Renal pelvis (tissue), 4 donors: ENCODE results near the gene TFAP2A. TPM values are rescaled to one million over a fixed set of nuclear protein-coding genes. Genes with fewer than 3 reads are reported as not detected.

Experiments used
- DNase-seq: peaks from one replicate; pipeline ENCODE4 v3.0.0-alpha.2; 2013
- polyA plus RNA-seq, 3 donors: library from polyadenylated mRNA; unstranded; fragments of 120-200 nt; gene quantifications; one replicate each; pipeline ENCODE4 v1.2.1, GENCODE V29; 2013; ENCODE audit not compliant: insufficient read length in 3 of 3

Gene TFAP2A
- polyA plus RNA-seq, 3 donors, result 32.1 to 46.8 (median 39.8) TPM

DNA sequence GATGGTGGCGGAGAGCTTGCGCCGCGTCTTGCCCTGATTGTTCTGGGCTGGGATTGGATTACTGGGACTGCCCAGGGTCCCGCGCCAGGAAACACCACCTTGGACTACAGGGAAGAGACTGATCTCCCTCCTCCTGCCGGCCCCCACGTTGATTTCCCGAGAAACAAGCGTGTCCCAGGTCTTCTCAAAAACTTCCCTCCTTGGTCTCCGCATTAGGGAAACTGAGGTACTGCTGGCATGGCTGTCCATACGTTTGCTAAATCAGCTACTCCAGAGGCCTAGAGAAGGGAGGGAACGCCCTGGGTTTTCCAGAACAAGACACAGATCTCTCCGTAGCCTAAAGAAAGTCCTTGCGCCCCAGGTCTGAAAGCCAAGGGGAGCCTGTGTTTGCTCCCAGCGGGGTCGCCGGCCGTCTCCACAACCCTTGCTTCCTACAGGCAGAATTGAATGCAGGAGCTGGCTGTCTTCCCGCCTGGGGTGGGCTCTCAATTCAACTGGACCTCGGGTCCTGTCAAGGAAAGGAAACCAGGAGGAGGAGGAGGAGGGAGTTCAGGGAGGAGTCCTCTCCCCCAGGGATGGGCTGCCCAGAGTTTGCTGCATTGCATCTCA, 29.2 kb downstream of the TFAP2A start:
- no peak for DNase-seq

GRCh38 chr6:10384610-10385523, 30.0 kb downstream of the TFAP2A start:
- DNase-seq, result no peak

DNA sequence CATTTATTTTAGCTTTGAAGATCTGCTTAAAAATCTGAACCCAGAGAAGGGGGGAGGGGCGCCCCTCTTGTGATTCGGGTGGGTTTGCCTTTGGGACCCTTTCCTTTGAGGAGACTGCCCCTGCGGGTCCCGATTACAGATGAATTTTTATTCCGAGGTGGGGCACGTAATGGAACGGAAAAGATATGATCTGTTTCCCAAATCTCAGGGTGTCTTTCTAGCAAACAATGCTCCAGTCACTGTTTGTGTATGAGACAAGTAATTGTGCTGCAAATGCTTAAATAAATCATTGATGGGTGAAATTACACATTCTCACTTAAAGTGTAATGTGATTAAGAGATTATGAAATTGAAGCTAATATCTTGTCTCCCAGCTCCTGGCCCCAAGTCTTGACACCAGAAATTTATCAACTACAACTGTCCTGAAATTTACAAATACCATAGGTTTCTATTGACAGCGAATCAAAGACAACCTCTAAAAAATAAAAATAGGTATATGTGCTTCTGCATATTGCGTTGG, 30.7 kb downstream of the TFAP2A start:
- no peak for DNase-seq

DNA sequence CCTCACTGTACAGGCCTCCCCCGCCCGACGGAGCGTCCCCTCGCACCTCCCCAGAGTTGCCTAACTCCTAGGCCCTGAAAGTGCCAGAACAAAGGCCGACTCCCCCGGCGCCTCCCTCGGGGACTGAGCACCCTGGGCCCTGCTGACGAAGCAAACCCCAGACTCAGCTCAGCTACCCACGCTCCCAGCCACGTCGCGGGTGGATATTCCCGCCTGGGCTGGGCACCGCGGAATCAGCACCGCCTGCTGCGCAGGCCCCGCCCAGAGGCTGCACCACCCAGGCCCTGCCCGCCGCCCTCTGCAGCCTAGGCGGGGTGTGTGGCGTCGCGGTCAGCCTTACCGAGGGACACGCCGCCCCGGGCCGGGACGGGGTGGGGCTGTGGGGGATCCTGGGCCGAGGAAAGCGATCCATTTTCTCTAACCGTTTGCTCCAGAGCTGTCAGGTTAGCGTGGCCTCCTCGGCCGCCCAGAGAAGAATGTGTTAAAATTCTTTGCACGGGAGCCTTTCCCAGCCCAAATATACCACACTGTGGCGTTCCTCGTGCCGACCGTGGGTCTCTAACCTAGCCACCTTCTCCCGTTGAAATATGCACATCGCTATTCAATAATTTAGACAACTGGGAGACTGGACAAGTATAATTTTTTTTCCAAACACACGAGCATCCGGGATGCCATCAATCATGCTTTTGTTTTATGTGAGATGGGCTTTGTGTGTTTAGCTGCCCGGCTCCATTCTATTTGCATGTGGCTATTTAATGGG, 31.4 kb downstream of the TFAP2A start:
- DNase-seq, result no peak

GRCh38 chr6:10382728-10383330, 32.0 kb downstream of the TFAP2A start:
- no peak for DNase-seq

GRCh38 chr6:10382322-10382721, 32.6 kb downstream of the TFAP2A start:
- DNase-seq, result no peak

DNA sequence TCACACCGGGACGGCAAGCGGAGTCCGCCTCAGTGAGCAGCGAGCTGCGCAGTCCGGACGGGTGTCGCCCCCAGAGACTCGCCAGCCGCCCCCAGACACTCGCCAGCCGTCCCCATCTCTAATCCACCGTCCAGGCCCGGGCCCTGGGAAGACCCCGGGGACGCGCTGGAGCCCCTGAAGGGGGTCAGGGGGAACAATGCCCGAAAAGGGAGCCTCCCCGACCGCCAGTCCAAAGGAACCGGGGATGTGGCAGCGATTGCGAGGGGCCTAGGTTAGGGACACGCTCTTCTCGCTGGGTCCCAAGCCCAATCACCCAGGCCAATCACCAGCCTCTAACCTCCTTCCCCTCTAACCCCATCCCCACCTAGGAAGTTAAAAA, 33.1 kb downstream of the TFAP2A start:
- no peak for DNase-seq

DNA sequence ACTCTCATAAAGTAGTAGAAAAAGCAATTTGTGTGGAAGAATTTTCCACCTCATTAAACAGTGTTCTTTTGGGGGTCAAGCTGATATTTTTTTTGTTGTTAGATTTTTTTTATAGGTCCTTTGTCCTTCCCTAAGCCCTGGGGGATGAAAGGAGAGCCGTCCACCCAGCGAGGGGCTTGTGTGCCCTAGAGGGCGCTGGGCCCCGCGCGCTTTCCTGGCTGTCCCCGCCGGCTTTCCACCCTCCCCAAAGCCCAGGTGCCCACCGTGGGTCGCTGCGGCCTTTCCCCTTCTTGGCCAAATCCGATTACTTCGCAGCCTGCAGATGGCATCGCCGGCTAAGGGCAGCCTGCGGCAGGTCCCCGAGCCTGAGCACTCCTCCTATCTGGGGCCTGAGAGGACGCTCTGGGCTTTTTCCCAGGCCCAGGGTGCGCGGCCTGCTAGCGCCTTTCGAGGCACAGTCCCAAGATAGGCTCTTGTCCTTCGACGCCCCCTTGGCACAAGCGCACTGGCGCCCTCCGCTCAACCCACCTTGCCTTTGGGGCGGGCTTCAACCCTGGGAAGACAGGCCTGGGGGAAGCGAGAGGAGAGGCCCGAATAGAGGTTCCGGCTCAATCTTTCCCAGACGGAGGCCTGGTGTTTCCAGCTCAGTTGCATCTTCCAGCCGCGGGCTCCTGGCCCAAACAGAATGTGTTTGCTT, 33.6 kb downstream of the TFAP2A start:
- no peak for DNase-seq

GRCh38 chr6:10375391-10375969, 39.4 kb downstream of the TFAP2A start:
- DNase-seq, result no peak

- DNase-seq, result no peak
These were observed 41.1 kb downstream of the TFAP2A start for GRCh38 chr6:10373642-10374359.

- DNase-seq, result no peak
These were observed 45.0 kb downstream of the TFAP2A start for GRCh38 chr6:10369896-10370295.

- peak; percentile 82 for DNase-seq
These were observed 46.0 kb downstream of the TFAP2A start for GRCh38 chr6:10368861-10369260.

- no peak for DNase-seq
These were observed 51.0 kb downstream of the TFAP2A start for GRCh38 chr6:10363911-10364310.

GRCh38 chr6:10362300-10362699, 52.6 kb downstream of the TFAP2A start:
- DNase-seq, result no peak

DNA sequence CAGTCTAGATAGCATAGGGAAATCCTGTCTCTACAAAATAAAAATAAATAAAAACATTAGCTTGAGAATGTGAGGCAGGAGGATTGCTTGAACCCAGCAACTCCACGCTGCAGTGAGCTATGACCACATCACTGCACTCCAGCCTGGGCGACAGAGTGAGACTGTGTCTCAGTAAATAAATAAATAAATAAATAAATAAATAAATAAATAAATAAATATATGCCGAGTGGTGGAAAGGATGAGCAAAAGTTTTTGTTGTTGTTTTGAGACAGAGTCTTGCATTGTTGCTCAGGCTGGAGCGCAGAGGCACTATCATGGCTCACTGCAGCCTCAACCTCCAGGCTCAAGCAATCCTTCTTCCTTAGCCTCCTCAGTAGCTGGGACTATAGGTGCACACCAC, 53.4 kb downstream of the TFAP2A start:
- no peak for DNase-seq

DNA sequence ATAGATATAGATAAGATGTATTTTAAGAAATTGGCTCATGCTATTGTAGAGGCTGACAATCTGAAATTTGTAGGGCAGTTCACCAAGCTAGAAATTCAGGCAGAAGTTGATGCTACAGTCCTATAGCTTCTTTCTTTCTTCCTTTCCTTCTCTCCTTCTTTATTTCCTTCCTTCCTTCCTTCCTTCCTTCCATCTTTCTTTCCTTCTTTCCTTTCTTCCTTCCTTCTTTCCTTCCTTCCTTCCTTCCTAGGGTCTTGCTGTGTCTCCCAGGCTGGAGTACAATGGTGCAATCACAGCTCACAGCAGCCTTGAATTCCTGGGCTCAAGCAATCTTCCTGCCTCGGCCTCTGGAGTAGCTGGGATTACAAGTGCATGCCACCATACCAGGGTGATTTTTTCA, 55.3 kb downstream of the TFAP2A start:
- DNase-seq, result no peak

- DNase-seq, result no peak
These were observed 59.7 kb downstream of the TFAP2A start for GRCh38 chr6:10355115-10355702.

DNA sequence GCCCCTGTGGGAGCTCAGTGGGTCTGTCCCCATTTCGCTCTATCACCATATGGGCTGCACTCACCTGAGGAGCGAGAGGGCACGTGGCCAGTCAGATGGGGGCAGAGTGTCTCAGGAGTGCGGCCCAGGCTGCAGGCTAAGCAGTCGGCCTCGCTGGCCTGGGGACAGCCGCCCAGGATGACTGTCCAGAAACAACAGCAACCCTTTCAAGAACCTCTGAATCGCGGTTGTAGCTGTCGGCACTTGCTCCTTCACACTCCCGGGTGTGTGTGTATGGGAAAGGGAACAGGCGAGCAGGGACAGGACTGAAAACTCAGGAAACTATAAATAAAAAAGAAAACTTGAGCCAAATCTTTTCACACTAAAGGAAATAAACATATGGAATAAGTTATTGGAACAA, 63.1 kb downstream of the TFAP2A start:
- peak; percentile 27 for DNase-seq

GRCh38 chr6:10350720-10351119, 64.2 kb downstream of the TFAP2A start:
- no peak for DNase-seq
